ENCODE measurements around the gene NFIB. TPM values are rescaled to one million over a fixed set of nuclear protein-coding genes. Genes with fewer than 3 reads are reported as not detected.

The NFIB gene
- total RNA-seq, 2 donors from 2014 or later, result 54.8 to 114 TPM

DNA sequence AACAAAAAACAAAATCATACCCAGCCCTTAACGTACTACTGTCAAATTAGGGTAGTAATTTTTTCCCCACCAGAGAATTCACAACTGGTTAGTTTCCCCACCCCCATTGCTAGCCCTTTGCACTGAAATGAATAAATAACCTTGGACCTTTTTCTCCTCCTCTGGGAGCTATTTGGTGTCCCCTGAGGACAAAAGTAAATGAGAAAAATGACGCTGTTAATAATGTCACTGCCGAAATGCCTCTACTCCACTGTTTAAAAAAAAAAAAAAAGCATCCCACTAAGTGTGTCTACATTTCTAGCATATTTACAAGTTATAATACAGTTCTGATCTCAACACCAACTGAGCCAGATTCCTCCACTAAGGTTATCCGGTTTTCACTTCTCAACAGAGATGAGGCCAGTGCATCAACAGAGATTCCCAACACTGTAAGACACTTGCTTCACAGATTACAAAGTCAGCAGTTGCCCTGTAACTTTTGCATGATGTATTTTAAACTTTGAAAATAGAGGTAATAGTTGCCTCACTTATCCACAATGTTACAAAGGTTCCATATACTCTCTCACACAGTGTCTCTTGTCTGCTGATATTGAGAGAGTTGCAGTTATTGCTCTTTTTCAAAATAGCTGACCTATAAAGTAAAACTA is 5.1 kb upstream of the NFIB start:
- DNase-seq (ENCODE audit: low spot score) (no peak), ATAC-seq (ENCODE audit: insufficient number of reproducible peaks, low FRiP score, low read depth) (no peak)
- Histone ChIP-seq H3K4me1 (ENCODE audit: control insufficient read depth in 1 of 2, low read depth in 2 of 2) (peaks cover 9 to 48% of the 10 kb centered on the region in 2 donors), H3K27me3 (replicated peaks; ENCODE audit: insufficient read depth) (no peaks in the 10 kb centered on the region), H3K4me3 (peak overlapping the region; percentile 81), H3K27ac (peak overlapping the region; percentile 89 to 98), H3K36me3 (no peaks in the 10 kb centered on the region), H3K9me3 (no peaks in the 10 kb centered on the region)
- no peak for TF ChIP-seq CTCF (IDR thresholded peaks at IDR 0.05)

DNA sequence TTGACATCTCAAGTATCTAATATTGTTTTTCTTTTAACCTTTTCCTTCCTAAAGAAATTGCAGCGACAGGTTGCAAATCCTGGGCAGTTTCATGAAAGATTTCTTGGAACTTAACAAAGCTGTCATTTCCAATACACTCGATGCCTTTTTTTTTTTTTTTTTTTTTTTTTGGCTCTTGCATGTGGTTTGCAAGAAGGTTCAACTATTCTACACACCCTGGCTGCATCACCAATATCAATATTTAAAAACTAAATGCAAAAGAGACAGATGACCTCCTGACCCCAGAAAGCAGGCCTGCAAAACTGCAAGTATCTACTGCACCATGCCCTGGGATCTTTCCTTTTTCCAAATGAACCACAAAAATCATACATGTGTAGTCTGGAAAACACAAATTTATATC is 4.4 kb upstream of the NFIB start:
- no peaks in the 10 kb centered on the region for H3K27me3 ChIP-seq (replicated peaks; ENCODE audit: insufficient read depth)
- ATAC-seq (ENCODE audit: insufficient number of reproducible peaks, low FRiP score, low read depth) (no peak), DNase-seq (ENCODE audit: low spot score) (no peak)
- H3K27ac ChIP-seq, result peak overlapping the region; percentile 89 to 98
- H3K9me3 ChIP-seq, result no peaks in the 10 kb centered on the region
- peaks cover 5 to 41% of the 10 kb centered on the region in 2 donors for H3K4me1 ChIP-seq (ENCODE audit: control insufficient read depth in 1 of 2, low read depth in 2 of 2)
- H3K4me3 ChIP-seq, result peak overlapping the region; percentile 81
- no peak for TF ChIP-seq CTCF (IDR thresholded peaks at IDR 0.05)
- H3K36me3 ChIP-seq, result no peaks in the 10 kb centered on the region

DNA sequence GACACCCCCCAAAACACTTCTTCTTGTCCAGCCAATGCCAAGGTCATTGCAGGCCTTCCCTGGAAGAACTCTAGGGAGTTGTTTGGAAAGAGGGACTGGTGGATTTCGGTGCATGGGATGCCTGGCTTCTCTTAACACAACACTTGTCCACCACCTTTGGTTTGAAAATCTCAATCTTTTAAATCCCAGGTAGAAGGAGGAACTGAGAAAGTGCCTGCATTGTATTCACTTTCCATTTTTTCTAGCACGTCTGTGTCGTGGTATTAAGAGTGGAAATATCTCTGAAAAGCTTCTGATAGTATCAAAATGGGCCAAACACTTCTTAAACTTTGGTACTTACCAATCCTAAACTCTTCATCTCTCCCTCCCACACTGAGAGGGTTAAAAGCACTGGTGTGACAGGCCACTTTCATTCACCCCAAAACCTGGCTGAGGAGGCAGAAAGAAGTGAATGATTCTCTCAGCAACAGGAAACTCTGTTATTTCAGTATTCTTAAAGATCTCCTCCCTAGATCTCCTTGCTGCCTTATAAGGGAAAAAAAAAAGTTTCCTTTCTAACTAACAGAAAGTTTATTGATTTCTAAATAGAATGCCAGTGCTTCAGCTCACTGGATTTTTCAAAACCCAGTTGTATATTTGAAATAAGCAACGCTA is 3.9 kb upstream of the NFIB start:
- no peaks in the 10 kb centered on the region for H3K27me3 ChIP-seq (replicated peaks; ENCODE audit: insufficient read depth)
- peaks cover 5 to 39% of the 10 kb centered on the region in 2 donors for H3K4me1 ChIP-seq (ENCODE audit: control insufficient read depth in 1 of 2, low read depth in 2 of 2)
- TF ChIP-seq CTCF (IDR thresholded peaks at IDR 0.05), result no peak
- peak overlapping the region; percentile 81 for H3K4me3 ChIP-seq
- H3K36me3 ChIP-seq, result no peaks in the 10 kb centered on the region
- DNase-seq (ENCODE audit: low spot score) (no peak), ATAC-seq (ENCODE audit: insufficient number of reproducible peaks, low FRiP score, low read depth) (no peak)
- H3K27ac ChIP-seq, result peak overlapping the region; percentile 89 to 98
- H3K9me3 ChIP-seq, result no peaks in the 10 kb centered on the region

DNA sequence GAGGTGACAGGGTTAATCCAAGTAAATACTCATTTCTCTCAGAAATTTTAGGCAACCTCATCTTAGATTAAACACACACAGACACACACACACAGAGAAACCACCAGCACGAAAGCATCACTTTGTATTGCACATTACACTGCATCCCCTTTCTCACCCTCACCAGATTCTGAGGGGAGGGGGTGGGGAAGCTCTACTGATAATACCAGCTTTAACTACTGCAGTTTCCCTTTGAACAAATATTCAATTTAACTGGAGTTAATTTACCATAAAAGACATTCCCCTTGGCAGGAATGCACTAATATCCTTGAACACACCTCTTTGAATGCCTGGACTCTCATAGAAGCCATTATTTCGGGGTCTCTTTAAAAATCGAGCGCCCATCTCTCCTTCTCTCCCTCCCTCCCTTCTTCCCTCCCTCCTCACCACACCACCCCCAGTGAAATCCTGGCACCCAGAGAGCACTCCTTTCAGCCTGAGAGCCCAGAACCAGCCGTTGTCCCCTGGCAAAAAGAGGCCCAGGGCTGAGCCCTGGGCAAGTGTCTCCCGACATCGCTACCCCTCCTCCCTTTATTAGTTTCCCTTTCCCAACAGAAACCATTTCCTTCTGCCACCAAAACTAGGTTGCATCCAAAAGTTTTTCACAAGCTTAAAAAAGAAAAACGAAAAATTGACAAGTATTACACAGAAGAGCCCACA is 2.8 kb upstream of the NFIB start:
- H3K4me1 ChIP-seq (ENCODE audit: control insufficient read depth in 1 of 2, low read depth in 2 of 2), result peaks cover 5 to 39% of the 10 kb centered on the region in 2 donors
- DNase-seq (ENCODE audit: low spot score), result no peak

More for the DNA sequence above, 2.8 kb upstream of the NFIB start:
- no peak for TF ChIP-seq CTCF (IDR thresholded peaks at IDR 0.05)
- Histone ChIP-seq H3K9me3 (no peaks in the 10 kb centered on the region), H3K27me3 (replicated peaks; ENCODE audit: insufficient read depth) (no peaks in the 10 kb centered on the region), H3K4me3 (peak overlapping the region; percentile 81), H3K36me3 (no peaks in the 10 kb centered on the region), H3K27ac (peak overlapping the region; percentile 89 to 98)
- no peak for ATAC-seq (ENCODE audit: insufficient number of reproducible peaks, low FRiP score, low read depth)
